ENCODE data around the gene ZFAND3. TPM values are rescaled to one million over a fixed set of nuclear protein-coding genes. Genes with fewer than 3 reads are reported as not detected.

The ZFAND3 gene
- total RNA-seq, 1 donor from 2014 or later = 56.3 TPM

DNA sequence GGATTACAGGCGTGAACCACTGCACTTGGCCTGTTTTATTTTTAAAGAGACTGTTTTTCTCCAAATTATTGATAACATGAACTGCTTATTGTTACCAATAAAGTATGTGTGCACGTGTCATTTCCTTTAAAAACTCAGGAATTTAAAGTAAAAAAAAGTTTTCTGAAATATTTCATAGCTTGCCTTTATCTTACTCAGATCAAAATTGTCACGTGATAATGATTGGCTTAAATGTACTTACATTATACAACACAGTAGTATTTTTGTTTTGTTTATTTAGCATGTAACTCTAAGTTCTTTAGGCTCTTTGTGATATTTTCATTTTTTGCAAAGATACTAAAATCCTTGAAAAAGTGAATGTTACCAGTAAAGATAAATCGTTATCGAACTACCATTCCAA lies 174.1 kb downstream of the ZFAND3 start:
- intact Hi-C loops (cut with micrococcal nuclease) = no loop called here
- ATAC-seq (ENCODE audit: low read depth) (no peak), DNase-seq (no peak)
- H3K27me3 Mint-ChIP-seq = no peaks in the 10 kb centered on the region
- H3K27ac Mint-ChIP-seq = no peak overlapping the region
- no peak overlapping the region for H3K4me3 Mint-ChIP-seq
- TF ChIP-seq, protein P1, sequence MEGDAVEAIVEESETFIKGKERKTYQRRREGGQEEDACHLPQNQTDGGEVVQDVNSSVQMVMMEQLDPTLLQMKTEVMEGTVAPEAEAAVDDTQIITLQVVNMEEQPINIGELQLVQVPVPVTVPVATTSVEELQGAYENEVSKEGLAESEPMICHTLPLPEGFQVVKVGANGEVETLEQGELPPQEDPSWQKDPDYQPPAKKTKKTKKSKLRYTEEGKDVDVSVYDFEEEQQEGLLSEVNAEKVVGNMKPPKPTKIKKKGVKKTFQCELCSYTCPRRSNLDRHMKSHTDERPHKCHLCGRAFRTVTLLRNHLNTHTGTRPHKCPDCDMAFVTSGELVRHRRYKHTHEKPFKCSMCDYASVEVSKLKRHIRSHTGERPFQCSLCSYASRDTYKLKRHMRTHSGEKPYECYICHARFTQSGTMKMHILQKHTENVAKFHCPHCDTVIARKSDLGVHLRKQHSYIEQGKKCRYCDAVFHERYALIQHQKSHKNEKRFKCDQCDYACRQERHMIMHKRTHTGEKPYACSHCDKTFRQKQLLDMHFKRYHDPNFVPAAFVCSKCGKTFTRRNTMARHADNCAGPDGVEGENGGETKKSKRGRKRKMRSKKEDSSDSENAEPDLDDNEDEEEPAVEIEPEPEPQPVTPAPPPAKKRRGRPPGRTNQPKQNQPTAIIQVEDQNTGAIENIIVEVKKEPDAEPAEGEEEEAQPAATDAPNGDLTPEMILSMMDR (IDR thresholded peaks at IDR 0.05) = no peak
- peaks cover 44% of the 10 kb centered on the region for H3K4me1 Mint-ChIP-seq
- ChIA-PET POLR2A (no interaction called here), CTCF (no interaction called here)
- no peaks in the 10 kb centered on the region for H3K9me3 Mint-ChIP-seq
- H3K36me3 Mint-ChIP-seq (ENCODE audit: low read depth) = no peaks in the 10 kb centered on the region

DNA sequence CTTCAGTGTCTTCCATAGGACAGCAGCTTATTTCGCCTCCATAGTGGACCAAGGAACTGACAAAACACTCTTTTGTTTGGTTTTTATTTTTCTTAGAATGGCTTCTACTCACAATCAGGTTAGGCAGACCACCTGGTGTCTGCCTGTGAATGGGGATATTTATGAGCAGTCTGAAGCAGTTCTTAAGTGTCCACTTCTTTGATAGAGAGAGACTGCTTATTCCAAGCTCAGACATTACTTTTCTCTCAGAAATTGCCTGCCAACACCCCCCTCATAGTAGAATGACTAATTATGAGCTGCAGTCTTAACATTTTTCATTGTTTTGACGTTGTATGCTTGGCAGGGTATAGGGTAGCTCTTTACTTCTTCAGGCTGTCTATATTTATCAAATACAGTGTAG lies 174.7 kb downstream of the ZFAND3 start:
- ATAC-seq (ENCODE audit: low read depth) = no peak
- Mint-ChIP-seq H3K4me3 (no peak overlapping the region), H3K27me3 (no peaks in the 10 kb centered on the region), H3K9me3 (no peaks in the 10 kb centered on the region), H3K4me1 (peaks cover 40% of the 10 kb centered on the region), H3K27ac (no peak overlapping the region), H3K36me3 (ENCODE audit: low read depth) (peaks cover 2% of the 10 kb centered on the region)
- intact Hi-C loops (cut with micrococcal nuclease) = loop anchor here (1.0 kb wide), 1 partner anchor 23 kb away; no protein-coding TSS in a partner anchor
- ChIA-PET CTCF (no interaction called here), POLR2A (no interaction called here)
- no peak for DNase-seq
- TF ChIP-seq, protein P1 (IDR thresholded peaks at IDR 0.05) = no peak

GRCh38 chr6:37998366-37998765 lies 178.8 kb downstream of the ZFAND3 start:
- peaks cover 16% of the 10 kb centered on the region for H3K4me1 Mint-ChIP-seq
- CTCF ChIA-PET = no interaction called here

GRCh38 chr6:38001386-38001785 lies 181.9 kb downstream of the ZFAND3 start:
- TF ChIP-seq, protein P1 (IDR thresholded peaks at IDR 0.05) = no peak
- Mint-ChIP-seq H3K4me3 (no peak overlapping the region), H3K36me3 (ENCODE audit: low read depth) (peaks cover 13% of the 10 kb centered on the region), H3K4me1 (peaks cover 15% of the 10 kb centered on the region), H3K27me3 (no peaks in the 10 kb centered on the region), H3K9me3 (peaks cover 3% of the 10 kb centered on the region), H3K27ac (no peak overlapping the region)
- ChIA-PET CTCF (no interaction called here), POLR2A (interaction anchor here (0.7 kb wide), 1 partner anchor 154 kb away, joined by 6 read pairs; no protein-coding TSS in a partner anchor)
- no peak for ATAC-seq (ENCODE audit: low read depth)
- intact Hi-C loops (cut with micrococcal nuclease) = no loop called here
- DNase-seq = no peak

More at GRCh38 chr6:37998366-37998765, 178.8 kb downstream of the ZFAND3 start:
- H3K4me3 Mint-ChIP-seq = no peak overlapping the region
- POLR2A ChIA-PET = interaction anchor here (1.2 kb wide), 1 partner anchor 9 kb away, joined by 3 read pairs; no protein-coding TSS in a partner anchor
- H3K27me3 Mint-ChIP-seq = no peaks in the 10 kb centered on the region
- H3K36me3 Mint-ChIP-seq (ENCODE audit: low read depth) = peaks cover 9% of the 10 kb centered on the region
- no peak overlapping the region for H3K27ac Mint-ChIP-seq
- DNase-seq (no peak), ATAC-seq (ENCODE audit: low read depth) (no peak)
- intact Hi-C loops (cut with micrococcal nuclease) = no loop called here
- TF ChIP-seq, protein P1 (IDR thresholded peaks at IDR 0.05) = no peak
- H3K9me3 Mint-ChIP-seq = peaks cover 3% of the 10 kb centered on the region

DNA sequence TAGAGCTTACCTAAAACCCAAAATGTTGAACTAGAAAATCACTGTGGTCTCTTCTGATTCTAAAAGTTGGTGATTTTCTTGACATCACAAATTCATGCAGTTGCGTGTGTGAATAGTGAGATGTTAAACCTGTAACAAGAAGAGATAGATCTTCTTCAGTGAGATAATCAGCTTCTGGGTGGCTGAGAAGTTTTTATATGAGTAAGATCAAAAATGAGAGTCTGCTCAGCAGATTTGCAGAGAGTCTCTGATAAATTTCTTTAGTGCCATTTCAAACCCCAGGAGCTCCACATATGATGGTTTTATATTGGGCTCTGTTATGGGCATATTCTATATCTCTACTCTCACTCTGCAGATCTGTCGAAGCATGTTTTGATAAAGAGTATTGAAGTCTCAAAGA lies 185.4 kb downstream of the ZFAND3 start:
- H3K27ac Mint-ChIP-seq = no peak overlapping the region
- ChIA-PET CTCF (no interaction called here), POLR2A (no interaction called here)
- H3K27me3 Mint-ChIP-seq = no peaks in the 10 kb centered on the region
- peaks cover 3% of the 10 kb centered on the region for H3K9me3 Mint-ChIP-seq
- peaks cover 13% of the 10 kb centered on the region for H3K36me3 Mint-ChIP-seq (ENCODE audit: low read depth)
- TF ChIP-seq, protein P1 (IDR thresholded peaks at IDR 0.05) = no peak
- DNase-seq (no peak), ATAC-seq (ENCODE audit: low read depth) (no peak)
- no peak overlapping the region for H3K4me3 Mint-ChIP-seq
- intact Hi-C loops (cut with micrococcal nuclease) = no loop called here
- peaks cover 5% of the 10 kb centered on the region for H3K4me1 Mint-ChIP-seq
